ENCODE results near the gene BCL2. TPM values are rescaled to one million over a fixed set of nuclear protein-coding genes. Genes with fewer than 3 reads are reported as not detected.
A peak's percentile ranks its signal among the peaks of the same experiment; 100 is the strongest.

Gene BCL2
- total and polyA plus RNA-seq, 9 donors = 13.7 to 43.9 (median 35.7) TPM

- peaks cover 2% of the 10 kb centered on the region for H3K4me1 ChIP-seq (ENCODE audit: insufficient read depth)
- no peak for DNase-seq
- WGBS, 3 donors = 47 to 73% (median 47%) methylated on average over 2 of the region's 2 CpGs
- no peak overlapping the region for H3K4me3 ChIP-seq
- no peaks in the 10 kb centered on the region for H3K9me3 ChIP-seq
- intact Hi-C loops (cut with DNase I) = loop anchor here in 1 of 4 donors (10.0 kb wide), 1 partner anchor 86 kb away; no protein-coding TSS in a partner anchor
- H3K27me3 ChIP-seq = no peaks in the 10 kb centered on the region
- no peak for TF ChIP-seq CTCF (IDR thresholded peaks at IDR 0.05)
- no peak for TF ChIP-seq POLR2A (IDR thresholded peaks at IDR 0.05)
- TF ChIP-seq EP300 (IDR thresholded peaks at IDR 0.05) = no peak
- no peak overlapping the region for H3K27ac ChIP-seq
- H3K36me3 ChIP-seq = no peaks in the 10 kb centered on the region
Measured at GRCh38 chr18:63220903-63221302, 98.7 kb downstream of the BCL2 start.

GRCh38 chr18:63218472-63218871 lies 101.1 kb downstream of the BCL2 start:
- no peak for DNase-seq
- peaks cover 4% of the 10 kb centered on the region for H3K4me1 ChIP-seq (ENCODE audit: insufficient read depth)
- intact Hi-C loops (cut with DNase I) = no loop called here
- no peak for TF ChIP-seq EP300 (IDR thresholded peaks at IDR 0.05)
- TF ChIP-seq POLR2A (IDR thresholded peaks at IDR 0.05) = no peak
- TF ChIP-seq CTCF (IDR thresholded peaks at IDR 0.05) = no peak
- no peaks in the 10 kb centered on the region for H3K9me3 ChIP-seq
- H3K27me3 ChIP-seq = no peaks in the 10 kb centered on the region
- no peak overlapping the region for H3K4me3 ChIP-seq
- H3K27ac ChIP-seq = no peak overlapping the region
- no peaks in the 10 kb centered on the region for H3K36me3 ChIP-seq

- intact Hi-C loops (cut with DNase I) = no loop called here
- Histone ChIP-seq H3K4me3 (no peak overlapping the region), H3K27me3 (no peaks in the 10 kb centered on the region), H3K9me3 (no peaks in the 10 kb centered on the region), H3K27ac (peak overlapping the region in 1 of 2 donors; percentile 6), H3K36me3 (no peaks in the 10 kb centered on the region), H3K4me1 (ENCODE audit: insufficient read depth) (peaks cover 4% of the 10 kb centered on the region)
- no peak for DNase-seq
- TF ChIP-seq CTCF (IDR thresholded peaks at IDR 0.05) (no peak), POLR2A (IDR thresholded peaks at IDR 0.05) (no peak), EP300 (IDR thresholded peaks at IDR 0.05) (no peak)
- WGBS, 3 donors = 21 to 46% (median 42%) methylated on average over 9 of the region's 9 CpGs
Measured at GRCh38 chr18:63216516-63217311, 102.9 kb downstream of the BCL2 start.

- intact Hi-C loops (cut with DNase I) = no loop called here
- Histone ChIP-seq H3K27me3 (no peaks in the 10 kb centered on the region), H3K4me3 (no peak overlapping the region), H3K9me3 (no peaks in the 10 kb centered on the region), H3K27ac (no peak overlapping the region), H3K4me1 (ENCODE audit: insufficient read depth) (peaks cover 4% of the 10 kb centered on the region), H3K36me3 (no peaks in the 10 kb centered on the region)
- 88 to 90% (median 90%) methylated on average over 8 of the region's 8 CpGs for WGBS, 3 donors
- TF ChIP-seq POLR2A (IDR thresholded peaks at IDR 0.05) (no peak), CTCF (IDR thresholded peaks at IDR 0.05) (no peak)
- DNase-seq = no peak
Measured at GRCh38 chr18:63213936-63214671, 105.5 kb downstream of the BCL2 start.

All from ovary (tissue), 9 donors.